ENCODE measurements around the gene OXLD1. TPM values are rescaled to one million over a fixed set of nuclear protein-coding genes. Genes with fewer than 3 reads are reported as not detected.
A peak's percentile ranks its signal among the peaks of the same experiment; 100 is the strongest.
"Not testable (repeated sequence)": the region's sequence is repeated elsewhere in the genome, so short reads cannot be mapped to it uniquely, and the experiment has no call there.

Gene OXLD1
- total and polyA plus RNA-seq, 4 donors = 11.2 to 26.4 (median 19.0) TPM

- not testable (repeated sequence) for H3K27me3 ChIP-seq (ENCODE audit: control insufficient read depth in 4 of 4, insufficient read depth in 4 of 4, low read length in 3 of 4); H3K9ac ChIP-seq (ENCODE audit: low read depth in 1 of 2, low read length in 2 of 2); H3K4me3 ChIP-seq (ENCODE audit: low read depth in 1 of 3, low read length in 3 of 3); H3K27ac ChIP-seq (ENCODE audit: low read depth in 1 of 2, low read length in 2 of 2); DNase-seq (ENCODE audit: low spot score); H3K9me3 ChIP-seq (ENCODE audit: control insufficient read depth in 4 of 4, low read length in 3 of 4)
- H3K4me1 ChIP-seq (ENCODE audit: control insufficient read depth in 4 of 4, insufficient read depth in 4 of 4, low read length in 3 of 4) = peaks cover 6 to 17% (median 9%) of the 10 kb centered on the region in 4 donors
- WGBS = 36% methylated on average over 18 of the region's 18 CpGs
- peaks cover 10 to 33% (median 14%) of the 10 kb centered on the region in 4 donors for H3K36me3 ChIP-seq (ENCODE audit: control insufficient read depth in 4 of 4, insufficient read depth in 3 of 4, low read depth in 1 of 4, low read length in 3 of 4)
- TF ChIP-seq CTCF (IDR thresholded peaks at IDR 0.05; ENCODE audit: low read depth, low read length, missing input control) = peak; percentile 40
- TF ChIP-seq RAD21 (IDR thresholded peaks at IDR 0.05) = peak; percentile 66 to 74
These were observed 9.3 kb upstream of the OXLD1 start for GRCh38 chr17:81675515-81676221.

GRCh38 chr17:81673561-81674258 lies 7.3 kb upstream of the OXLD1 start:
- Histone ChIP-seq H3K9me3 (ENCODE audit: control insufficient read depth in 4 of 4, low read length in 3 of 4) (no peaks in the 10 kb centered on the region), H3K9ac (ENCODE audit: low read depth in 1 of 2, low read length in 2 of 2) (no peak overlapping the region), H3K36me3 (ENCODE audit: control insufficient read depth in 4 of 4, insufficient read depth in 3 of 4, low read depth in 1 of 4, low read length in 3 of 4) (peaks cover 10 to 43% (median 19%) of the 10 kb centered on the region in 4 donors), H3K27ac (ENCODE audit: low read depth in 1 of 2, low read length in 2 of 2) (no peak overlapping the region), H3K4me1 (ENCODE audit: control insufficient read depth in 4 of 4, insufficient read depth in 4 of 4, low read length in 3 of 4) (peaks cover 0 to 3% (median 0%) of the 10 kb centered on the region in 4 donors), H3K27me3 (ENCODE audit: control insufficient read depth in 4 of 4, insufficient read depth in 4 of 4, low read length in 3 of 4) (no peaks in the 10 kb centered on the region), H3K4me3 (ENCODE audit: low read depth in 1 of 3, low read length in 3 of 3) (no peak overlapping the region)
- TF ChIP-seq TAF1 (conservative IDR thresholded peaks at IDR 0.05) (no peak), YY1 (IDR thresholded peaks at IDR 0.05) (no peak), REST (IDR thresholded peaks at IDR 0.05) (no peak), MAX (IDR thresholded peaks at IDR 0.05) (no peak), NR2F2 (IDR thresholded peaks at IDR 0.05) (no peak), ZBTB33 (IDR thresholded peaks at IDR 0.05) (no peak), JUND (IDR thresholded peaks at IDR 0.05) (no peak), RXRA (IDR thresholded peaks at IDR 0.05) (no peak), FOXA1 (IDR thresholded peaks at IDR 0.05) (no peak), FOXA2 (IDR thresholded peaks at IDR 0.05) (no peak), EGR1 (IDR thresholded peaks at IDR 0.05; ENCODE audit: low read depth in 2 of 2) (no peak), RAD21 (IDR thresholded peaks at IDR 0.05) (no peak), CTCF (IDR thresholded peaks at IDR 0.05; ENCODE audit: low read depth, low read length, missing input control) (no peak), HNF4A (conservative IDR thresholded peaks at IDR 0.05) (no peak), ATF3 (IDR thresholded peaks at IDR 0.05) (no peak), HNF4G (IDR thresholded peaks at IDR 0.05) (no peak), GABPA (IDR thresholded peaks at IDR 0.05 in 1 of 2, conservative IDR thresholded peaks at IDR 0.05 in 1 of 2) (no peak), SP1 (IDR thresholded peaks at IDR 0.05) (no peak)
- DNase-seq (ENCODE audit: low spot score) = no peak
- WGBS = 88% methylated on average over 18 of the region's 18 CpGs
